Fibroblast of peridontal ligament (primary cell): Measurements from ENCODE around the gene PLAC9.

Experiments used
- DNase-seq: peaks from one replicate; pipeline ENCODE4 v3.0.0-alpha.2; 2010; ENCODE audit errors: extremely low read depth

The PLAC9 gene

GRCh38 chr10:80184291-80184690 lies 51.8 kb downstream of the PLAC9 start:
- no peak for DNase-seq

GRCh38 chr10:80185578-80186299 lies 53.2 kb downstream of the PLAC9 start:
- DNase-seq = no peak

DNA sequence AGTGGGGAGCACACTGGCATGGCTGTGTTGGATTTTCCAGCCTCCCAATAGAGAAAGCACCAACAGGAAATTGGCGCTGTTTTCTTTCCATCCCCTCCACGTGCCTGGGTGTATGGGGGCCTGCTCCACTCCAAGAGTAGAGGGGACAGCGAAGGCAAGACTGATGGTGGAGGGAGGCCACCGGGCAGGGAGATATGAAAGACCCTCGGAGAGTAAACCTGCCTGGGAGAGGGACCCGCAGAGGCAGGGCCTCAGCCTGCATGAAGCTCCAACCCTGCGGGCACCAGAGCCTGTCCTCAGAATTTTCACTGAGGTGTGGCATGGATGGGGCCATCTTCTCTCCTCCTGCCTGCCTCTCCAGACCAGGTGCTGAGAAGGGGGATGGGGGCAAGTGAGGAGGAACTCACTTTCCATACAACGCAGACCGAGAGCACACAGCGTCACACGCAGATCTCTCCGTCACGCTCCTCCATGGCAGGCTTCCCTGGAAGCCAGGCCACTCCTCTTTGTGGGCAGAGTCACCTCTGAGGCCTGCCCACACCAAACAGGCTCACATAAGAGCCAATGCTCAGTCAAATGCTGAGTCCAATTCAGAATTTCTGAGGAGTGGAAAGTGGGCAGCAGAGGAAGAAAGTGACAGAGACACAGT lies 54.0 kb downstream of the PLAC9 start:
- DNase-seq = no peak

GRCh38 chr10:80187060-80187459 lies 54.5 kb downstream of the PLAC9 start:
- DNase-seq = no peak

- peak; percentile 16 for DNase-seq
Measured at GRCh38 chr10:80187465-80188409, 55.2 kb downstream of the PLAC9 start.

DNA sequence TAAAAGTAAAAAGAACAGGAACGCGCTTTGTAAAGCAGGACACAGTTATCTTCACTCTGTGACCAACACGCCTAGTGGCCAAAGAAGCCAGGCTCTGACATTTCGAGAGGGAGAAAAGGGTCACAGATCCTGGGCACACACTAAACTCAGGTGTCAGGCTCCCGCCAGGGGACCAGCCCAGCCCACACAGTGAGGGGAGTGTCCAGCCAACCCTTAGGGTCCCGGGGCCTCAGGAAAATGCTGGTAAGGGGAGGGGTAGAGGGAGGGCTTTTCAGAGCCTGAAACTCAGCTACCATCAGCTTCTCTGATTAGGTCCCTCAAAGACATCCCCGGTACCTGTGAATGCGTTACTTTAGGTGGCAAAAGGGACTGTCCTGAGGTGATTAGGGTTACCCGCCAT lies 56.2 kb downstream of the PLAC9 start:
- DNase-seq = no peak

- DNase-seq = no peak
Measured at GRCh38 chr10:80191589-80192270, 59.2 kb downstream of the PLAC9 start.

DNA sequence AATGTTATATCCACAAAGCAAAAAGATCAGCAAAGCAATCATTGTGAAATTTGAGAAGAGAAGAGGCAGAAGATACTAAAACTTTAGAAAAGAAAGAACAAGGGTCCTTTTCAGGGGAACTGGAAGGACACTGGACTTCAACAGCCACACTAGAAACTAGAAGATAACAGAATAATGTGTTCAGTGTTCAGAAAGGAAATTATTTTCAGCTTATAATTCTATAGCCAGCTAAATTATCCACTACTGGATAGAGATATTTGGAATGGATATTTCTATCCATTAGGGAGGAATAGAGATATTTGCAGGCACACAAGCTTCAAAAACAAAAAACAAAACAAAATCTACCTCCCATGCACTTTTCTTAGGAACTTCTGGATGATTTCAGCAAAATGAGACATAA lies 60.0 kb downstream of the PLAC9 start:
- no peak for DNase-seq

- no peak for DNase-seq
Measured at GRCh38 chr10:80194373-80195045, 62.0 kb downstream of the PLAC9 start.
